HepG2 (cell line): Measurements from ENCODE around the gene GRAMD1B.

Experiments
- ATM ChIP-seq: fragments of 450-650 bp; IDR thresholded peaks from 2 replicates; pipeline ENCODE4 v1.7.1; 2017; ENCODE audit warnings: mild to moderate bottlenecking, borderline replicate concordance
- CTCF ChIP-seq: sonication (generic); formaldehyde crosslinking; IDR thresholded peaks from 2 replicates; pipeline ENCODE4 v1.5.0; 2020; ENCODE audit warnings: mild to moderate bottlenecking, missing genetic modification reagents, moderate library complexity
- EZH2 ChIP-seq: conservative IDR thresholded peaks from 2 replicates; pipeline ENCODE4 v1.6.1; 2012; ENCODE audit warnings: mild to moderate bottlenecking, low read depth, low read length, moderate library complexity
- JUND ChIP-seq: sonication (generic); formaldehyde crosslinking; IDR thresholded peaks from 2 replicates; pipeline ENCODE4 v1.8.0; 2022; ENCODE audit warnings: mild to moderate bottlenecking, missing genetic modification reagents
- MBNL3 ChIP-seq: fragments of 250-450 bp; sonication (Bioruptor Pico); conservative IDR thresholded peaks from 2 replicates; pipeline ENCODE4 v1.8.0; 2022; ENCODE audit warnings: mild to moderate bottlenecking, inconsistent platforms
- NBN ChIP-seq: fragments of 450-650 bp; conservative IDR thresholded peaks from 2 replicates; pipeline ENCODE4 v1.6.1; 2017
- NCOA2 ChIP-seq: sonication (generic); formaldehyde crosslinking; IDR thresholded peaks from 2 replicates; pipeline ENCODE4 v1.8.0; 2022; ENCODE audit warnings: inconsistent platforms
- RELA ChIP-seq: sonication (generic); formaldehyde crosslinking; IDR thresholded peaks from 2 replicates; pipeline ENCODE4 v1.4.0; 2020; ENCODE audit warnings: missing genetic modification reagents
- SP1 ChIP-seq, 2 experiments: fragments of 450-650 bp in 1 of 2; sonication (generic) in 1 of 2; formaldehyde crosslinking in 1 of 2; IDR thresholded peaks; 2 replicates each; pipeline versions ENCODE4 v1.4.0 to v1.6.1; 2016 to 2020; ENCODE audit warnings: missing genetic modification reagents in 1 of 2
- SP4 ChIP-seq: sonication (generic); formaldehyde crosslinking; IDR thresholded peaks from 2 replicates; pipeline ENCODE4 v1.8.1; 2023; ENCODE audit warnings: mild to moderate bottlenecking, missing genetic modification reagents
- ZNF24 ChIP-seq: fragments of 450-650 bp; IDR thresholded peaks from 2 replicates; pipeline ENCODE4 v1.6.1; 2017; ENCODE audit warnings: antibody characterized with exemption, mild to moderate bottlenecking
- ZNF253 ChIP-seq: sonication (generic); formaldehyde crosslinking; IDR thresholded peaks from 2 replicates; pipeline ENCODE4 v1.8.0; 2022; ENCODE audit warnings: mild to moderate bottlenecking, missing genetic modification reagents, borderline replicate concordance

- TF ChIP-seq EZH2 (no peak), ZNF253 (CRISPR knock-in tag) (no peak), ATM (no peak), NBN (no peak), SP4 (no peak), MBNL3 (no peak), CTCF (CRISPR knock-in tag) (no peak), JUND (no peak), NCOA2 (CRISPR knock-in tag) (no peak), SP1 (IDR thresholded peaks at IDR 0.05) (no peak), SP1 (CRISPR knock-in tag; IDR thresholded peaks at IDR 0.05) (no peak), RELA (CRISPR knock-in tag) (no peak), ZNF24 (no peak)
Observed at GRCh38 chr11:123480290-123480815, 50.3 kb downstream of the GRAMD1B start.
